Panc1 (cell line): ENCODE results near the gene MAP3K6. TPM values are rescaled to one million over a fixed set of nuclear protein-coding genes. Genes with fewer than 3 reads are reported as not detected.

Experiments used
- ATAC-seq: fragments of 200-7000 bp; cut with Tn5 transposase; 2 replicates; pipeline ENCODE4 v1.9.1; 2020; ENCODE audit warnings: mild to moderate bottlenecking, moderate library complexity
- BruUV-seq: library from RNA; stranded (reverse); fragments of 400-500 nt; replicated peaks from 2 replicates; lab custom pipeline; 2021; lab: Mats Ljungman, UMichigan
- CTCF ChIA-PET: fragments of 300-600 bp; sonication (Branson Sonifier 250); formaldehyde crosslinking; loops from one replicate; lab custom pipeline; 2022; ENCODE audit warnings: antibody characterized with exemption; lab: Charles Lee
- POLR2A ChIA-PET: fragments of 300-600 bp; sonication (Branson Sonifier 250); formaldehyde crosslinking; loops from one replicate; lab custom pipeline; 2022; ENCODE audit warnings: antibody characterized with exemption; lab: Charles Lee
- DNase-seq: peaks from one replicate; pipeline ENCODE4 v3.0.0-alpha.2; 2010; ENCODE audit warnings: low read depth, low spot score
- H3K27ac ChIP-seq: 2 replicates; pipeline ENCODE4 v1.5.1; 2011; ENCODE audit warnings: mild to moderate bottlenecking, low read length, inconsistent platforms
- H3K27me3 ChIP-seq: fragments of 200-500 bp; sonication (Bioruptor generic); 2 replicates; pipeline ENCODE4 v1.6.0; 2014; ENCODE audit warnings: low read length, inconsistent platforms; ENCODE audit not compliant: control insufficient read depth, insufficient read depth
- H3K36me3 ChIP-seq: fragments of 200-500 bp; sonication (Bioruptor generic); 2 replicates; pipeline ENCODE4 v1.5.1; 2014; ENCODE audit warnings: inconsistent platforms, mild to moderate bottlenecking, low read length, moderate library complexity; ENCODE audit not compliant: control insufficient read depth, insufficient read depth
- H3K4me1 ChIP-seq: 2 replicates; pipeline ENCODE4 v1.5.1; 2011; ENCODE audit warnings: inconsistent platforms, mild to moderate bottlenecking, low read length, moderate library complexity; ENCODE audit not compliant: control insufficient read depth, insufficient read depth
- H3K4me3 ChIP-seq, 2 experiments: 2 replicates each; pipeline ENCODE4 v1.5.1; 2011 to 2012; ENCODE audit warnings: low read depth in 2 of 2, low read length in 2 of 2, mild to moderate bottlenecking in 2 of 2, inconsistent platforms in 1 of 2, moderate library complexity in 1 of 2
- H3K9me3 ChIP-seq: fragments of 200-500 bp; sonication (Bioruptor generic); 2 replicates; pipeline ENCODE4 v1.5.1; 2014; ENCODE audit warnings: low read depth, mild to moderate bottlenecking, inconsistent platforms, low read length, moderate library complexity; ENCODE audit not compliant: control insufficient read depth, insufficient read depth
- CTCF ChIP-seq: fragments of 450-650 bp; IDR thresholded peaks from 2 replicates; pipeline ENCODE4 v1.5.1; 2017; ENCODE audit warnings: mild to moderate bottlenecking
- POLR2AphosphoS5 ChIP-seq: IDR thresholded peaks from 2 replicates; pipeline ENCODE4 v1.6.1; 2012; ENCODE audit warnings: mild to moderate bottlenecking, low read depth, low read length, moderate library complexity
- REST ChIP-seq, 2 experiments: IDR thresholded peaks; 2 replicates each; pipeline ENCODE4 v1.6.1; 2011 to 2012; ENCODE audit warnings: low read depth in 2 of 2, control low read depth in 1 of 2, low read length in 1 of 2, mild to moderate bottlenecking in 1 of 2, moderate library complexity in 1 of 2; ENCODE audit not compliant: insufficient read depth in 1 of 2
- SIN3A ChIP-seq: IDR thresholded peaks from 2 replicates; pipeline ENCODE4 v1.6.1; 2012; ENCODE audit warnings: low read depth, mild to moderate bottlenecking, low read length, moderate library complexity, borderline replicate concordance; ENCODE audit not compliant: insufficient read depth
- TCF7L2 ChIP-seq: IDR thresholded peaks from 2 replicates; pipeline ENCODE4 v1.6.1; 2011; ENCODE audit warnings: mild to moderate bottlenecking, low read depth, low read length, inconsistent platforms
- in situ Hi-C: cut with HindIII; loops from 2 replicates; pipeline ENCODE4 v1.10.0; 2016; ENCODE audit warnings: low sequenced_read_pairs, low pct_unique_long_range_greater_than_20kb
- intact Hi-C: fragments of 100-400 bp; cut with micrococcal nuclease; formaldehyde crosslinking; loops from one replicate; pipeline ENCODE4 v1.10.0; 2022; ENCODE audit not compliant: unreplicated experiment
- total RNA-seq: library from RNA; stranded (reverse); gene quantifications from one replicate; pipeline ENCODE4 v1.2.1, GENCODE V29; 2021; ENCODE audit not compliant: unreplicated experiment

The MAP3K6 gene
- total RNA-seq, 1 experiment from 2014 or later, result 56.9 TPM

GRCh38 chr1:27361553-27361952 is 5.2 kb downstream of the MAP3K6 start:
- H3K4me1 ChIP-seq, result peaks cover 7% of the 10 kb centered on the region
- in situ Hi-C loops, result no loop called here
- no peaks in the 10 kb centered on the region; the same call in 1 of the 2 replicates for H3K36me3 ChIP-seq
- POLR2A ChIA-PET, result no interaction called here
- ATAC-seq (no peak), DNase-seq (no peak)
- no peaks in the 10 kb centered on the region for H3K9me3 ChIP-seq
- H3K4me3 ChIP-seq, result no peak overlapping the region
- no peak for TF ChIP-seq CTCF
- TF ChIP-seq TCF7L2, result no peak
- no peak for TF ChIP-seq SIN3A
- TF ChIP-seq REST (IDR thresholded peaks at IDR 0.05; ENCODE audit: insufficient read depth in 1 of 2, low read depth in 2 of 2, low read length in 1 of 2), result no peak
- TF ChIP-seq POLR2AphosphoS5, result no peak
- no peak overlapping the region for H3K27ac ChIP-seq
- intact Hi-C loops, result no loop called here
- no TSS peak for BruUV-seq
- CTCF ChIA-PET, result no interaction called here
- no peaks in the 10 kb centered on the region for H3K27me3 ChIP-seq

GRCh38 chr1:27361044-27361402 is 5.7 kb downstream of the MAP3K6 start:
- intact Hi-C loops (no loop called here), in situ Hi-C loops (no loop called here)
- Histone ChIP-seq H3K36me3 (no peaks in the 10 kb centered on the region; the same call in 1 of the 2 replicates), H3K9me3 (no peaks in the 10 kb centered on the region), H3K4me1 (peaks cover 7% of the 10 kb centered on the region), H3K27me3 (no peaks in the 10 kb centered on the region), H3K4me3 (no peak overlapping the region), H3K27ac (no peak overlapping the region)
- DNase-seq (no peak), ATAC-seq (no peak)
- POLR2A ChIA-PET, result no interaction called here
- TF ChIP-seq CTCF (no peak), REST (IDR thresholded peaks at IDR 0.05; ENCODE audit: insufficient read depth in 1 of 2, low read depth in 2 of 2, low read length in 1 of 2) (no peak), TCF7L2 (no peak), POLR2AphosphoS5 (no peak), SIN3A (no peak)
- BruUV-seq, result no TSS peak
- CTCF ChIA-PET, result no interaction called here
